MM.1S (cell line): ENCODE data around the gene TMIE.

Experiments used
- DNase-seq: peaks from one replicate; pipeline ENCODE4 v3.0.0-alpha.2; 2015
- H2AFZ ChIP-seq: fragments of 300-600 bp; sonication (generic); 2 replicates; pipeline ENCODE4 v1.6.0; 2016; ENCODE audit warnings: antibody characterized with exemption, low read length
- H3F3A ChIP-seq: fragments of 300-600 bp; sonication (generic); 2 replicates; pipeline ENCODE4 v1.6.1; 2016; ENCODE audit warnings: mild to moderate bottlenecking, antibody characterized with exemption, low read length, moderate library complexity, mixed read lengths; ENCODE audit not compliant: insufficient read depth
- H3K27ac ChIP-seq: fragments of 300-600 bp; sonication (generic); 2 replicates; pipeline ENCODE4 v1.5.1; 2016; ENCODE audit warnings: mild to moderate bottlenecking, low read length
- H3K27me3 ChIP-seq: fragments of 300-600 bp; sonication (generic); replicated peaks from 2 replicates; pipeline ENCODE4 v1.6.0; 2016; ENCODE audit warnings: low read length; ENCODE audit not compliant: insufficient read depth
- H3K36me3 ChIP-seq: fragments of 300-600 bp; sonication (generic); replicated peaks from 2 replicates; pipeline ENCODE4 v1.6.1; 2016; ENCODE audit warnings: mild to moderate bottlenecking, low read length, mixed read lengths; ENCODE audit not compliant: insufficient read depth
- H3K4me1 ChIP-seq: fragments of 300-600 bp; sonication (generic); 2 replicates; pipeline ENCODE4 v1.6.1; 2016; ENCODE audit warnings: low read length, mixed read lengths
- H3K4me2 ChIP-seq: fragments of 300-600 bp; sonication (generic); 2 replicates; pipeline ENCODE4 v1.6.0; 2016; ENCODE audit warnings: low read depth, low read length
- H3K4me3 ChIP-seq: fragments of 300-600 bp; sonication (generic); 2 replicates; pipeline ENCODE4 v1.5.1; 2016; ENCODE audit warnings: low read length, mixed read lengths
- H3K79me2 ChIP-seq: fragments of 300-600 bp; sonication (generic); 2 replicates; pipeline ENCODE4 v1.6.1; 2016; ENCODE audit warnings: mixed run types, low read length, mixed read lengths
- H3K9ac ChIP-seq: fragments of 300-600 bp; sonication (generic); 2 replicates; pipeline ENCODE4 v1.6.1; 2016; ENCODE audit warnings: low read length, mixed read lengths
- H3K9me2 ChIP-seq: fragments of 300-600 bp; sonication (generic); replicated peaks from 2 replicates; pipeline ENCODE4 v1.6.1; 2016; ENCODE audit warnings: mild to moderate bottlenecking, low read length, mixed read lengths; ENCODE audit not compliant: insufficient read depth
- H3K9me3 ChIP-seq: fragments of 300-600 bp; sonication (generic); replicated peaks from 2 replicates; pipeline ENCODE4 v1.6.1; 2016; ENCODE audit warnings: mild to moderate bottlenecking, low read length, mixed read lengths; ENCODE audit not compliant: insufficient read depth
- H4K20me1 ChIP-seq: fragments of 300-600 bp; sonication (generic); 2 replicates; pipeline ENCODE4 v1.6.1; 2016; ENCODE audit warnings: mild to moderate bottlenecking, low read length, moderate library complexity, mixed read lengths; ENCODE audit not compliant: insufficient read depth
- EZH2 ChIP-seq: fragments of 300-600 bp; sonication (generic); optimal IDR thresholded peaks from 2 replicates; pipeline ENCODE3; 2017; ENCODE audit warnings: low read depth, mild to moderate bottlenecking, antibody characterized with exemption, low read length, mixed read lengths
- EZH2phosphoT487 ChIP-seq: fragments of 300-600 bp; sonication (generic); IDR thresholded peaks from 2 replicates; pipeline ENCODE4 v1.6.1; 2018; ENCODE audit warnings: antibody characterized with exemption, low read length
- TF ChIP-seq, protein P1 (sequence below): fragments of 300-600 bp; sonication (generic); IDR thresholded peaks from 2 replicates; pipeline ENCODE4 v1.5.1; 2016; ENCODE audit warnings: antibody characterized with exemption, low read length, mixed read lengths

Gene TMIE

DNA sequence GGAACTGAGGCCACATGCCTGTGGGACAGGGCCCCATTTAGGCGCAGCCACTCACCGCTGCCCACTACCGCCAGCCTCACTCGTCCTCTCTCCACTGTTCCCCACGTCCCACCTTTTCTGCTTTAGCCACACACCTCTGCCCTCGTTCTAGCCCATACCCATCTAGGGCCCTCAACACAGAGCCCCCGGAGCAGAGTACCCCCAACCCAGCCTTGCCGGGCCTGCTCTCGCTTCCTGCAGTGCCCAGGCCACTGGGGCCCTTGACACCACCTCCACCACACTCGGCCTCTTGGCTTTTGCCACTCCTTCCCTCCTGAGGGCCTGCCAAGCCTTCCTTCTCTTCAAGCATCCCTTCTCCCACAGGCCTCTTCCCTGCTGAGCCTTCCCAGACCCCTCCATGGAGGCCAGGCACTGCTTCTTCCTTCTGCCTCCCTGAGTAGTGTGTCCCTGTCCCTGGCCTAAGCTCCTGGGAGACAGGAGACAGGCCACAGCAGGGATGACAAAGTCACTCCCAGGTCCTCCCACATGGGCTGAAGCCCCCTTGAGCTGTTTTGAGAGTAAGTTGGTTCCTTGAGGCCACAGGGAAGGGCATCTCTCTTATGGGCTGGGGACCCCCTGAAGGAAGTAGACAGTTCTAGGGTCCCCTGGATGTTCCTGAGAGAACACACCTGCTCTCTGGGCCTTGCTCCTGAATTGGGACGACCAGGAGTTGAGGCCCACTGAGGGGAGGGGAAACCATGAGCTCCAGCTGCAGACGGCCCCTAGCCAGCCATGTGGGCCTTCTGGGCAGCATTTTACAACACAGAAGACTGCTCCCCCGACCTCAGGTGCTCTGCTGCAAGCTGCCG, 12.1 kb downstream of the TMIE start:
- no peak for TF ChIP-seq EZH2
- no peak for TF ChIP-seq EZH2phosphoT487
- TF ChIP-seq, protein P1, sequence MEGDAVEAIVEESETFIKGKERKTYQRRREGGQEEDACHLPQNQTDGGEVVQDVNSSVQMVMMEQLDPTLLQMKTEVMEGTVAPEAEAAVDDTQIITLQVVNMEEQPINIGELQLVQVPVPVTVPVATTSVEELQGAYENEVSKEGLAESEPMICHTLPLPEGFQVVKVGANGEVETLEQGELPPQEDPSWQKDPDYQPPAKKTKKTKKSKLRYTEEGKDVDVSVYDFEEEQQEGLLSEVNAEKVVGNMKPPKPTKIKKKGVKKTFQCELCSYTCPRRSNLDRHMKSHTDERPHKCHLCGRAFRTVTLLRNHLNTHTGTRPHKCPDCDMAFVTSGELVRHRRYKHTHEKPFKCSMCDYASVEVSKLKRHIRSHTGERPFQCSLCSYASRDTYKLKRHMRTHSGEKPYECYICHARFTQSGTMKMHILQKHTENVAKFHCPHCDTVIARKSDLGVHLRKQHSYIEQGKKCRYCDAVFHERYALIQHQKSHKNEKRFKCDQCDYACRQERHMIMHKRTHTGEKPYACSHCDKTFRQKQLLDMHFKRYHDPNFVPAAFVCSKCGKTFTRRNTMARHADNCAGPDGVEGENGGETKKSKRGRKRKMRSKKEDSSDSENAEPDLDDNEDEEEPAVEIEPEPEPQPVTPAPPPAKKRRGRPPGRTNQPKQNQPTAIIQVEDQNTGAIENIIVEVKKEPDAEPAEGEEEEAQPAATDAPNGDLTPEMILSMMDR = no peak
- H3K27me3 ChIP-seq = no peaks in the 10 kb centered on the region
- H4K20me1 ChIP-seq = no peaks in the 10 kb centered on the region
- no peak overlapping the region for H2AFZ ChIP-seq
- no peak overlapping the region for H3K9ac ChIP-seq
- H3K9me3 ChIP-seq = no peaks in the 10 kb centered on the region
- H3K27ac ChIP-seq = no peak overlapping the region
- DNase-seq = no peak
- H3K36me3 ChIP-seq = no peaks in the 10 kb centered on the region
- H3K9me2 ChIP-seq = no peaks in the 10 kb centered on the region
- no peaks in the 10 kb centered on the region for H3K4me1 ChIP-seq
- H3K4me2 ChIP-seq = no peak overlapping the region
- no peaks in the 10 kb centered on the region for H3F3A ChIP-seq
- H3K4me3 ChIP-seq = no peak overlapping the region
- H3K79me2 ChIP-seq = no peaks in the 10 kb centered on the region

DNA sequence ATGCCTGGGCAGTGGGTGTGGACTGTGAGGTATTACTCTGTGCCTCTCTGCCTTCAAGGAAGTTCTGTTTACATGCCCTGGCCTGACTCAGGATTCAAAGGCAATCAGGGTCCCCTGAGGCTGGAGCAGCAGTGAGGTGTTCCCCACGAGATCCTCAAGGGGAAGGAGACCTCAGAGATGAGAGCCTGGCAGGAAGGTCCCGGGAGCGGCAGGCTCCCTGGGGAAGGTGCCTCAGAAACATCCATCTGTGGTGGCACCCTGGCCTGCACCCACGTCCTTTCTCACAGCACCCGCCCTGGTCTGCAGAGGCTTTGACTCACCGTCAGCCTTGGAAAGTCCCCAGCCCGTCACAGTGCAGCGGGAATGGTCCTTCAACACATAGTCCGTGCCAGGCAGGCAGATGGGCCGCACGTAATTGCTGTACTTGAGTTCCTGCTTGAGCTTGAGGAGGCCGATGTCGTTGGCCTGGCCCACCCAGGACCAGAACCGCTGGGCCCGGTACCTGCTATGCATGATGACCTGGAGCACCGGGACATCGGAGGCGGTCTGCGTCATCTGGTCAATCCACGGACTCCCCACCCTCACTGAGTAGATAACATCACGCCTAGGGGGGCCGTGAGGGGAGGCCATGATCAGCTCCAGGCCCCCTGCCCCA, 12.8 kb downstream of the TMIE start:
- Histone ChIP-seq H3K4me3 (no peak overlapping the region), H3K4me2 (no peak overlapping the region), H3K27ac (no peak overlapping the region), H3K9me2 (no peaks in the 10 kb centered on the region), H3K9ac (no peak overlapping the region), H3K9me3 (no peaks in the 10 kb centered on the region), H3F3A (no peaks in the 10 kb centered on the region), H4K20me1 (no peaks in the 10 kb centered on the region), H3K36me3 (no peaks in the 10 kb centered on the region), H3K27me3 (no peaks in the 10 kb centered on the region), H3K79me2 (no peaks in the 10 kb centered on the region), H3K4me1 (no peaks in the 10 kb centered on the region), H2AFZ (no peak overlapping the region)
- DNase-seq = no peak
- TF ChIP-seq EZH2phosphoT487 (no peak), EZH2 (no peak)
- TF ChIP-seq, protein P1 = no peak

DNA sequence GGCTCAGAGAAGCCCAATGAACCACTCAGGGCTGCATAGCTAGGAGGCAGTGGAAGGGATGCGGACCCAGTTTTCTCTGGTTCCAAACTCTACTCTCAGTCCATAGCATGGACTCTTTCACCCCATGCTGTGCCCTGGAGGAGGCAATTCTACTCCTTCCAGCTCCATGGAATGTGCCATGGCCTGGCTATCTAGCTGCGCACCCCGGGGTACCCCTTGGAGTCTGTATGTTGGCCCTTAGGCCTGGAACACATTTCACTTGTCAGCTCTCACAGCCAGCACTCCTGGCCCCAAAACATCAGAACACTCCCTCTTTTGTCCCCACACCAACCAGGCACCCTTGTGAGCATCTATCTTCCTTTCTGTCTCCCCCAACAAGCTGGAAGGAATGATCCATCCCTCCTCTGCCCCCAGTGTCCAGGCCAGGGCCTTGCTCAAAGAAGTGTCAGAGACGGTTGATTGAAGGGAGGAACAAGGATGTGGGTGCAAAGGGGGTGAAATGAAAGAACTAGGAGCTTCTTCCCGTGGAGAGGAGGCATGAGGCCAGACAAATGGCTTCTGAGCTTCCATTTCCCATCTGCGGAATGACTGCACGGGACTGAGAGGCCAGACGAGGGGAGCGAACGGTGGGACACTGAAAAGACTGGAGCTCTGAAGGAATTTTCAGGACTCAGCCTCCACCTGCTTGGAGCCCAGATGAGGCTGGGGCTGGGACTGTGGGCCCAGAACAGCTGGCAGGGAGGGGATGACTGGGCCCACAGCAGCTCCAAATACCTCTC, 13.7 kb downstream of the TMIE start:
- no peak overlapping the region for H3K9ac ChIP-seq
- no peaks in the 10 kb centered on the region for H3K27me3 ChIP-seq
- TF ChIP-seq EZH2phosphoT487 (no peak), EZH2 (no peak)
- TF ChIP-seq, protein P1 = no peak
- no peaks in the 10 kb centered on the region for H3K36me3 ChIP-seq
- H3K4me2 ChIP-seq = no peak overlapping the region
- no peaks in the 10 kb centered on the region for H3F3A ChIP-seq
- no peaks in the 10 kb centered on the region for H3K4me1 ChIP-seq
- no peak overlapping the region for H3K4me3 ChIP-seq
- no peaks in the 10 kb centered on the region for H3K9me2 ChIP-seq
- no peak overlapping the region for H3K27ac ChIP-seq
- no peaks in the 10 kb centered on the region for H3K9me3 ChIP-seq
- H4K20me1 ChIP-seq = no peaks in the 10 kb centered on the region
- no peak for DNase-seq
- H3K79me2 ChIP-seq = no peaks in the 10 kb centered on the region
- no peak overlapping the region for H2AFZ ChIP-seq
